H9 (cell line): ENCODE data around the gene CFAP43. TPM values are rescaled to one million over a fixed set of nuclear protein-coding genes. Genes with fewer than 3 reads are reported as not detected.

Source experiments
- DNase-seq: peaks from one replicate; pipeline ENCODE4 v3.0.0-alpha.2; 2017
- H2AFZ ChIP-seq: one replicate; pipeline ENCODE4 v1.6.1; 2013; ENCODE audit warnings: mild to moderate bottlenecking, low read length, control low read depth, moderate library complexity
- H2AK5ac ChIP-seq: 2 replicates; pipeline ENCODE4 v1.6.1; 2013; ENCODE audit warnings: low read length, control low read depth, mixed read lengths; ENCODE audit not compliant: insufficient read length
- H2BK120ac ChIP-seq: one replicate; pipeline ENCODE4 v1.6.1; 2013; ENCODE audit warnings: low read depth, mild to moderate bottlenecking, low read length, control low read depth, inconsistent platforms; ENCODE audit not compliant: poor library complexity, severe bottlenecking
- H2BK12ac ChIP-seq: 2 replicates; pipeline ENCODE4 v1.6.1; 2013; ENCODE audit warnings: low read length, control low read depth, mixed read lengths, low read depth; ENCODE audit not compliant: insufficient read length
- H2BK15ac ChIP-seq: 2 replicates; pipeline ENCODE4 v1.6.1; 2013; ENCODE audit warnings: low read depth, low read length, control low read depth
- H2BK20ac ChIP-seq: one replicate; pipeline ENCODE4 v1.6.1; 2013; ENCODE audit warnings: low read depth, mild to moderate bottlenecking, low read length, control low read depth, inconsistent platforms; ENCODE audit not compliant: poor library complexity, severe bottlenecking
- H2BK5ac ChIP-seq: 2 replicates; pipeline ENCODE4 v1.6.1; 2013; ENCODE audit warnings: low read length, control low read depth, mixed read lengths; ENCODE audit not compliant: insufficient read length
- H3K14ac ChIP-seq: 2 replicates; pipeline ENCODE4 v1.6.1; 2013; ENCODE audit warnings: low read length, control low read depth; ENCODE audit not compliant: insufficient read depth
- H3K18ac ChIP-seq: 2 replicates; pipeline ENCODE4 v1.6.1; 2013; ENCODE audit warnings: low read depth, mild to moderate bottlenecking, mixed read lengths, low read length, control low read depth; ENCODE audit not compliant: insufficient read length
- H3K23ac ChIP-seq: 2 replicates; pipeline ENCODE4 v1.6.1; 2013; ENCODE audit warnings: low read length, control low read depth, mixed read lengths, low read depth; ENCODE audit not compliant: insufficient read length
- H3K23me2 ChIP-seq: 2 replicates; pipeline ENCODE4 v1.6.1; 2013; ENCODE audit warnings: low read depth, mild to moderate bottlenecking, mixed read lengths, low read length, control low read depth; ENCODE audit not compliant: insufficient read length, poor library complexity, severe bottlenecking
- H3K27ac ChIP-seq: 2 replicates; pipeline ENCODE4 v1.5.1; 2013; ENCODE audit warnings: low read length, control low read depth, mixed read lengths, low read depth; ENCODE audit not compliant: insufficient read length
- H3K27me3 ChIP-seq: 2 replicates; pipeline ENCODE4 v1.6.1; 2013; ENCODE audit warnings: low read length, control low read depth, inconsistent platforms; ENCODE audit not compliant: insufficient read depth
- H3K4ac ChIP-seq: 2 replicates; pipeline ENCODE4 v1.6.1; 2013; ENCODE audit warnings: low read depth, mild to moderate bottlenecking, control low read depth, inconsistent platforms, low read length, moderate library complexity
- H3K4me1 ChIP-seq: 2 replicates; pipeline ENCODE4 v1.6.1; 2013; ENCODE audit warnings: low read length, control low read depth, inconsistent platforms; ENCODE audit not compliant: insufficient read depth
- H3K4me2 ChIP-seq: 2 replicates; pipeline ENCODE4 v1.6.1; 2013; ENCODE audit warnings: low read length, control low read depth, mixed read lengths; ENCODE audit not compliant: insufficient read length, insufficient read depth
- H3K56ac ChIP-seq: 2 replicates; pipeline ENCODE4 v1.6.1; 2013; ENCODE audit warnings: low read depth, mild to moderate bottlenecking, mixed read lengths, low read length, control low read depth; ENCODE audit not compliant: insufficient read length
- H3K79me1 ChIP-seq: 2 replicates; pipeline ENCODE4 v1.6.1; 2013; ENCODE audit warnings: low read depth, mild to moderate bottlenecking, moderate library complexity, low read length, control low read depth, inconsistent platforms; ENCODE audit not compliant: insufficient read depth, poor library complexity, severe bottlenecking
- H3K79me2 ChIP-seq: 2 replicates; pipeline ENCODE4 v1.6.1; 2013; ENCODE audit warnings: low read length, control low read depth, inconsistent platforms; ENCODE audit not compliant: insufficient read depth
- H3K9ac ChIP-seq: 2 replicates; pipeline ENCODE4 v1.6.1; 2013; ENCODE audit warnings: low read length, control low read depth, mixed read lengths; ENCODE audit not compliant: insufficient read length; ENCODE audit errors: extremely low read depth
- H3K9me3 ChIP-seq: one replicate; pipeline ENCODE4 v1.6.1; 2013; ENCODE audit warnings: low read depth, low read length, inconsistent platforms; ENCODE audit not compliant: control insufficient read depth
- H3T11ph ChIP-seq: one replicate; pipeline ENCODE4 v1.6.1; 2013; ENCODE audit warnings: mild to moderate bottlenecking, low read length, control low read depth, inconsistent platforms
- H4K20me1 ChIP-seq: one replicate; pipeline ENCODE4 v1.6.1; 2013; ENCODE audit not compliant: control insufficient read depth, insufficient read length, insufficient read depth
- H4K5ac ChIP-seq: 2 replicates; pipeline ENCODE4 v1.6.1; 2013; ENCODE audit warnings: low read depth, mild to moderate bottlenecking, mixed read lengths, low read length, control low read depth; ENCODE audit not compliant: insufficient read length
- H4K8ac ChIP-seq: replicated peaks from 2 replicates; pipeline ENCODE4 v1.6.1; 2013; ENCODE audit warnings: low read length, control low read depth, mixed read lengths, low read depth; ENCODE audit not compliant: insufficient read length
- H4K91ac ChIP-seq: 2 replicates; pipeline ENCODE4 v1.6.1; 2013; ENCODE audit warnings: low read depth, mild to moderate bottlenecking, moderate library complexity, mixed read lengths, low read length, control low read depth; ENCODE audit not compliant: insufficient read length
- H3K27ac Mint-ChIP-seq, 3 experiments: 2 replicates in 2 of 3; 3 replicates in 1 of 3; pipeline ENCODE4 v1.8.0; 2020 to 2021; ENCODE audit warnings: mixed read lengths in 3 of 3, mild to moderate bottlenecking in 1 of 3, moderate library complexity in 1 of 3
- H3K27me3 Mint-ChIP-seq: 2 replicates; pipeline ENCODE4 v1.8.0; 2021; ENCODE audit warnings: low read depth, mild to moderate bottlenecking, moderate library complexity, mixed read lengths
- H3K36me3 Mint-ChIP-seq, 3 experiments: 2 replicates in 2 of 3; 3 replicates in 1 of 3; pipeline ENCODE4 v1.8.0; 2020 to 2021; ENCODE audit warnings: low read depth in 3 of 3, mixed read lengths in 3 of 3; ENCODE audit not compliant: insufficient read depth in 1 of 3
- H3K4me1 Mint-ChIP-seq, 2 experiments: 2 replicates each; pipeline ENCODE4 v1.8.0; 2020; ENCODE audit warnings: mixed read lengths in 2 of 2
- H3K4me3 Mint-ChIP-seq, 2 experiments: 2 replicates in 1 of 2; 3 replicates in 1 of 2; pipeline ENCODE4 v1.8.0; 2020 to 2021; ENCODE audit warnings: mild to moderate bottlenecking in 2 of 2, mixed read lengths in 2 of 2, moderate library complexity in 1 of 2
- H3K9me3 Mint-ChIP-seq, 2 experiments: 2 replicates in 1 of 2; 3 replicates in 1 of 2; pipeline ENCODE4 v1.8.0; 2020; ENCODE audit warnings: mild to moderate bottlenecking in 2 of 2, mixed read lengths in 2 of 2, moderate library complexity in 1 of 2
- WGBS: extraction: QIAGEN DNeasy Blood & Tissue Kit; methylation state at CpG from one replicate; pipeline ENCODE4 v1.1.7; 2013; ENCODE audit warnings: missing lambda C conversion rate, low lambda C conversion rate, mixed read lengths; ENCODE audit not compliant: insufficient read length; ENCODE audit errors: extremely low coverage; 5-methylcytosine and 5-hydroxymethylcytosine counted together
- total RNA-seq: library from RNA; stranded (reverse); gene quantifications from 2 replicates; pipeline ENCODE4 v1.2.1, GENCODE V29; 2021
- TF ChIP-seq, protein P1 (sequence below): fragments of 200-600 bp; sonication (generic); conservative IDR thresholded peaks from 3 replicates; pipeline ENCODE4 v1.8.0; 2021; ENCODE audit warnings: antibody characterized with exemption, mild to moderate bottlenecking

CFAP43 gene
- total RNA-seq, 1 experiment from 2014 or later: 0.26 TPM

DNA sequence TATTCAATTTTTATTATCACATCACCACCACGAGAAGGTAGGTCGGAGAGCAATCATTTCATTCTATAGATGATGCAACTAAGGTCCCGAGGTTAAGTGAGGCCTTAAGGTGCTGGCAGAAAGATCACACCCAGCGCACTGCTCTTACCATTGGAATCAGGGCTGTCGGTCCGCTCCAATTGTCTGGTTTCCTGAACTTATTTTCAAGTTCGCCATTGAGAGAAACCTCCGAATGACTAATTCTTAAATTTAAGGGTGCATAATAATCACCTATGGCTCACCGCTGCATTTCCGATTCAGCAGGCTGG lies 36.2 kb upstream of the CFAP43 start:
- Histone ChIP-seq H4K5ac (no peak overlapping the region), H2BK120ac (no peak overlapping the region), H2BK15ac (no peak overlapping the region), H2AK5ac (no peak overlapping the region), H2BK5ac (no peak overlapping the region), H3K4me1 (peaks cover 4% of the 10 kb centered on the region; the same call in 1 of the 2 replicates), H3K79me2 (peaks cover 6% of the 10 kb centered on the region; the same call in 1 of the 2 replicates), H3K18ac (peak overlapping the region; percentile 92), H3K9me3 (no peaks in the 10 kb centered on the region), H4K91ac (no peak overlapping the region), H3K27ac (no peak overlapping the region), H3K4me2 (peak overlapping the region; percentile 80), H2BK20ac (no peak overlapping the region), H3K23ac (no peak overlapping the region), H3K56ac (no peak overlapping the region), H3K79me1 (no peaks in the 10 kb centered on the region), H2AFZ (no peak overlapping the region), H4K20me1 (no peaks in the 10 kb centered on the region), H3T11ph (no peak overlapping the region), H3K9ac (peak overlapping the region; percentile 93), H4K8ac (no peak overlapping the region), H2BK12ac (no peak overlapping the region), H3K23me2 (peaks cover 3% of the 10 kb centered on the region), H3K4ac (no peak overlapping the region), H3K27me3 (no peaks in the 10 kb centered on the region), H3K14ac (peak overlapping the region; percentile 74; the same call in 1 of the 2 replicates)
- TF ChIP-seq, protein P1, sequence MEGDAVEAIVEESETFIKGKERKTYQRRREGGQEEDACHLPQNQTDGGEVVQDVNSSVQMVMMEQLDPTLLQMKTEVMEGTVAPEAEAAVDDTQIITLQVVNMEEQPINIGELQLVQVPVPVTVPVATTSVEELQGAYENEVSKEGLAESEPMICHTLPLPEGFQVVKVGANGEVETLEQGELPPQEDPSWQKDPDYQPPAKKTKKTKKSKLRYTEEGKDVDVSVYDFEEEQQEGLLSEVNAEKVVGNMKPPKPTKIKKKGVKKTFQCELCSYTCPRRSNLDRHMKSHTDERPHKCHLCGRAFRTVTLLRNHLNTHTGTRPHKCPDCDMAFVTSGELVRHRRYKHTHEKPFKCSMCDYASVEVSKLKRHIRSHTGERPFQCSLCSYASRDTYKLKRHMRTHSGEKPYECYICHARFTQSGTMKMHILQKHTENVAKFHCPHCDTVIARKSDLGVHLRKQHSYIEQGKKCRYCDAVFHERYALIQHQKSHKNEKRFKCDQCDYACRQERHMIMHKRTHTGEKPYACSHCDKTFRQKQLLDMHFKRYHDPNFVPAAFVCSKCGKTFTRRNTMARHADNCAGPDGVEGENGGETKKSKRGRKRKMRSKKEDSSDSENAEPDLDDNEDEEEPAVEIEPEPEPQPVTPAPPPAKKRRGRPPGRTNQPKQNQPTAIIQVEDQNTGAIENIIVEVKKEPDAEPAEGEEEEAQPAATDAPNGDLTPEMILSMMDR: no peak
- H3K9me3 Mint-ChIP-seq: no peaks in the 10 kb centered on the region; a peak in 1 of 5 replicates
- WGBS: no CpG with 5 or more reads among the region's 10 CpGs
- no peak for DNase-seq
- H3K36me3 Mint-ChIP-seq: peaks cover 10 to 42% (median 14%) of the 10 kb centered on the region in 3 experiments
- peak overlapping the region; percentile 93 to 97 for H3K4me3 Mint-ChIP-seq
- H3K4me1 Mint-ChIP-seq: peaks cover 11% of the 10 kb centered on the region in 2 experiments
- H3K27me3 Mint-ChIP-seq: no peaks in the 10 kb centered on the region
- peak overlapping the region; percentile 93 to 97 (median 95); a peak in 6 of 7 replicates for H3K27ac Mint-ChIP-seq
